Hepatocyte (in vitro differentiated cells): Measurements from ENCODE around the gene DAGLB. TPM values are rescaled to one million over a fixed set of nuclear protein-coding genes. Genes with fewer than 3 reads are reported as not detected.

Experiments used
- DNase-seq: peaks from one replicate; pipeline ENCODE4 v3.0.0-alpha.2; 2016; ENCODE audit warnings: low spot score
- H2AFZ ChIP-seq: fragments of 200-600 bp; sonication (generic); 2 replicates; pipeline ENCODE4 v1.6.0; 2016; ENCODE audit warnings: antibody characterized with exemption, mild to moderate bottlenecking
- H3K27ac ChIP-seq: fragments of 200-600 bp; sonication (generic); 2 replicates; pipeline ENCODE4 v1.5.1; 2016; ENCODE audit warnings: mild to moderate bottlenecking
- H3K27me3 ChIP-seq: fragments of 200-600 bp; sonication (generic); 2 replicates; pipeline ENCODE4 v1.6.1; 2016
- H3K36me3 ChIP-seq: fragments of 200-600 bp; sonication (generic); replicated peaks from 2 replicates; pipeline ENCODE4 v1.5.1; 2016; ENCODE audit warnings: low read depth; ENCODE audit not compliant: insufficient read depth
- H3K4me1 ChIP-seq: fragments of 200-600 bp; sonication (generic); 2 replicates; pipeline ENCODE4 v1.5.1; 2016; ENCODE audit warnings: mild to moderate bottlenecking, moderate library complexity; ENCODE audit not compliant: insufficient read depth
- H3K4me2 ChIP-seq: fragments of 200-600 bp; sonication (generic); 2 replicates; pipeline ENCODE4 v1.6.0; 2016
- H3K4me3 ChIP-seq: fragments of 200-600 bp; sonication (generic); 2 replicates; pipeline ENCODE4 v1.5.1; 2016; ENCODE audit warnings: mild to moderate bottlenecking
- H3K79me2 ChIP-seq: fragments of 200-600 bp; sonication (generic); 2 replicates; pipeline ENCODE4 v1.6.0; 2017; ENCODE audit warnings: mild to moderate bottlenecking
- H3K9me2 ChIP-seq: fragments of 200-600 bp; sonication (generic); replicated peaks from 2 replicates; pipeline ENCODE4 v1.6.0; 2017; ENCODE audit warnings: mild to moderate bottlenecking; ENCODE audit not compliant: insufficient read depth
- H3K9me3 ChIP-seq: fragments of 200-600 bp; sonication (generic); 2 replicates; pipeline ENCODE4 v1.5.1; 2016; ENCODE audit warnings: low read depth, mild to moderate bottlenecking
- H4K20me1 ChIP-seq: fragments of 200-600 bp; sonication (generic); 2 replicates; pipeline ENCODE4 v1.6.0; 2016; ENCODE audit warnings: mild to moderate bottlenecking; ENCODE audit not compliant: insufficient read depth, poor library complexity, severe bottlenecking
- EZH2 ChIP-seq: fragments of 200-600 bp; sonication (generic); IDR thresholded peaks from 2 replicates; pipeline ENCODE4 v1.6.1; 2016; ENCODE audit warnings: antibody characterized with exemption, mild to moderate bottlenecking, borderline replicate concordance
- EZH2phosphoT487 ChIP-seq: fragments of 200-600 bp; sonication (generic); IDR thresholded peaks from one replicate; pipeline ENCODE4 v1.6.1; 2018; ENCODE audit warnings: antibody characterized with exemption, mild to moderate bottlenecking, low read depth, moderate library complexity; ENCODE audit not compliant: unreplicated experiment, severe bottlenecking
- WGBS: methylation state at CpG from one replicate; pipeline ENCODE4 v1.1.6; 2016; ENCODE audit warnings: low lambda C conversion rate; ENCODE audit errors: missing lambda C conversion rate; 5-methylcytosine and 5-hydroxymethylcytosine counted together
- polyA plus RNA-seq: library from polyadenylated mRNA; unstranded; fragments of >200 nt; fragmentation: Nextera tagmentation; extraction: Ambion mirVana; gene quantifications from 2 replicates; pipeline ENCODE4 v1.2.1, GENCODE V29; 2016
- total RNA-seq: library from RNA; depleted of rRNA; stranded (reverse); fragments of >200 nt; gene quantifications from 2 replicates; pipeline ENCODE4 v1.2.3, GENCODE V29; 2014
- TF ChIP-seq, protein P1 (sequence below): fragments of 200-600 bp; sonication (generic); IDR thresholded peaks from 2 replicates; pipeline ENCODE4 v1.5.1; 2016; ENCODE audit warnings: antibody characterized with exemption, mild to moderate bottlenecking; ENCODE audit not compliant: poor library complexity

Gene DAGLB
- total and polyA plus RNA-seq, 2 experiments from 2014 or later, result 17.5 to 22.2 TPM

- no peaks in the 10 kb centered on the region for H3K9me3 ChIP-seq
- no peaks in the 10 kb centered on the region for H3K4me1 ChIP-seq
- no peak overlapping the region for H2AFZ ChIP-seq
- H4K20me1 ChIP-seq, result no peaks in the 10 kb centered on the region
- H3K4me2 ChIP-seq, result no peak overlapping the region
- 97% methylated on average over 14 of the region's 14 CpGs for WGBS
- H3K27ac ChIP-seq, result no peak overlapping the region
- no peak overlapping the region for H3K4me3 ChIP-seq
- H3K27me3 ChIP-seq, result no peaks in the 10 kb centered on the region
- no peaks in the 10 kb centered on the region for H3K36me3 ChIP-seq
- H3K79me2 ChIP-seq, result peaks cover 14% of the 10 kb centered on the region
- TF ChIP-seq EZH2phosphoT487, result no peak
- TF ChIP-seq, protein P1, sequence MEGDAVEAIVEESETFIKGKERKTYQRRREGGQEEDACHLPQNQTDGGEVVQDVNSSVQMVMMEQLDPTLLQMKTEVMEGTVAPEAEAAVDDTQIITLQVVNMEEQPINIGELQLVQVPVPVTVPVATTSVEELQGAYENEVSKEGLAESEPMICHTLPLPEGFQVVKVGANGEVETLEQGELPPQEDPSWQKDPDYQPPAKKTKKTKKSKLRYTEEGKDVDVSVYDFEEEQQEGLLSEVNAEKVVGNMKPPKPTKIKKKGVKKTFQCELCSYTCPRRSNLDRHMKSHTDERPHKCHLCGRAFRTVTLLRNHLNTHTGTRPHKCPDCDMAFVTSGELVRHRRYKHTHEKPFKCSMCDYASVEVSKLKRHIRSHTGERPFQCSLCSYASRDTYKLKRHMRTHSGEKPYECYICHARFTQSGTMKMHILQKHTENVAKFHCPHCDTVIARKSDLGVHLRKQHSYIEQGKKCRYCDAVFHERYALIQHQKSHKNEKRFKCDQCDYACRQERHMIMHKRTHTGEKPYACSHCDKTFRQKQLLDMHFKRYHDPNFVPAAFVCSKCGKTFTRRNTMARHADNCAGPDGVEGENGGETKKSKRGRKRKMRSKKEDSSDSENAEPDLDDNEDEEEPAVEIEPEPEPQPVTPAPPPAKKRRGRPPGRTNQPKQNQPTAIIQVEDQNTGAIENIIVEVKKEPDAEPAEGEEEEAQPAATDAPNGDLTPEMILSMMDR, result no peak
- TF ChIP-seq EZH2, result no peak
- H3K9me2 ChIP-seq, result no peaks in the 10 kb centered on the region
- no peak for DNase-seq
These were observed 38.7 kb downstream of the DAGLB start for GRCh38 chr7:6409091-6409490.

DNA sequence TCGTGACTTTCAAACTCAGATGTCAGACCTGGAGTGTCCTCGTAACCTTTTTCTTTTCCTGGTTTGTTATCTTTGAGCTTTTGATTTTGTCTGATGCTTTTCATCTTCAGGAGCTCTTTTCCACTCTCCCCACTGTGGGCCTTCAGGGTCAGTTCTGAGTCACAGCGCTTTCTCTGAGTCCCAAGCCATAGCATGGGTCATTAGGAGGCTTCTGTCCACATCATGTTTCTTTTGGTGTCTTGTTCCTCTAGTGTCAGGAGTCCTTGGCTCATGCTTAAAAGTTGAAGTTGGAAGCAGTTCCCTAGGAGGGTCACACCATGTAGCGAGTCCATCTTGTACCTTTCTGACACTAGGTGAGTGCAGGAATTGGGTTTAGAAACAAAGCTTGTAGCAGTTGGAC lies 40.3 kb downstream of the DAGLB start:
- TF ChIP-seq, protein P1, result no peak
- TF ChIP-seq EZH2, result no peak
- no peak for TF ChIP-seq EZH2phosphoT487
- Histone ChIP-seq H3K4me3 (no peak overlapping the region), H3K4me2 (no peak overlapping the region), H2AFZ (no peak overlapping the region), H4K20me1 (no peaks in the 10 kb centered on the region), H3K36me3 (no peaks in the 10 kb centered on the region), H3K27ac (no peak overlapping the region), H3K27me3 (no peaks in the 10 kb centered on the region), H3K4me1 (no peaks in the 10 kb centered on the region), H3K79me2 (peaks cover 27% of the 10 kb centered on the region), H3K9me3 (no peaks in the 10 kb centered on the region), H3K9me2 (no peaks in the 10 kb centered on the region)
- WGBS, result 97% methylated on average over 4 of the region's 4 CpGs
- DNase-seq, result no peak

DNA sequence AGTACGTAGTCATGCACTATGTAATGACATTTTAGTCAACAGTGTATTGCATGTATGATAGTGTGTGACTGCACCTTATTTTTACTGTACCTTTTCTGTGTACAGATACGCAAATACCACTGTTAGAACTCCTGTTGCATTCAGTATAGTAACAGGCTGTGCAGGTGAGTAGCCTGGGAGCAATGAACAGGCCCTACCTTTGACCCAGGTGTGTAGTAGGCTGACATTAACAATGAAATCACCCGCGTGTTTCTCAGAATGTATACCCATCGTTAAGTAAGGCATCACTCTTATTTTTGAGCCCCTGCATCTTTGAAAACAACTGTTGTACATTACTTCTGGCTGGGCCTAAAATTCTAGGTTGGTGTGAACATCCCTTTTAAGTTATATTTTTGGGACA lies 41.6 kb downstream of the DAGLB start:
- Histone ChIP-seq H3K27me3 (no peaks in the 10 kb centered on the region), H4K20me1 (peaks cover 5% of the 10 kb centered on the region), H3K4me1 (no peaks in the 10 kb centered on the region), H3K9me2 (no peaks in the 10 kb centered on the region), H3K36me3 (no peaks in the 10 kb centered on the region), H3K9me3 (no peaks in the 10 kb centered on the region), H3K79me2 (peaks cover 39% of the 10 kb centered on the region), H3K4me2 (no peak overlapping the region), H3K4me3 (no peak overlapping the region), H3K27ac (no peak overlapping the region), H2AFZ (no peak overlapping the region)
- TF ChIP-seq, protein P1, result no peak
- TF ChIP-seq EZH2 (no peak), EZH2phosphoT487 (no peak)
- no peak for DNase-seq
- 95% methylated on average over 5 of the region's 5 CpGs for WGBS

DNA sequence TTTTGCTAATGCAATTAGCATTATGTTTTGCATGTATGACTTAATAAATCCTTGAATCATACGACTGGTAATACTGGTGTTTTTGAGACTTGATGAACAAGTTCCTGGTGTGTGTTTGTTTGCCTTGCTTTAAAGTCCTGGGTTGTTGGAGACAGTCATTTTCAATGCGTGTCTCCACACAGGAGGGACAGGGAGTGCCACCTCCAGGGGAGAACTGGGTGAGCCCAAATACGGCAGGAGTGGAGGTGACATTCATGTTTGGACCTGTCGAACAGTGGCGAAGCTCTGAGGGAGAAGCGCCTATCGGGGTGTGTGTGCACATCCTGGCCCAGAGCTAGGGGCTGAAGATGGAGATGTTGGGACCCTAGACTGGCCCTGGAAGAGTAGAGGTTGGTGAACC lies 43.8 kb downstream of the DAGLB start:
- no peak for TF ChIP-seq EZH2
- no peak for TF ChIP-seq EZH2phosphoT487
- TF ChIP-seq, protein P1, result no peak
- Histone ChIP-seq H3K4me1 (peaks cover 15% of the 10 kb centered on the region), H3K9me2 (no peaks in the 10 kb centered on the region), H3K4me2 (no peak overlapping the region), H3K27me3 (no peaks in the 10 kb centered on the region), H2AFZ (no peak overlapping the region), H3K36me3 (no peaks in the 10 kb centered on the region), H3K27ac (no peak overlapping the region), H3K9me3 (no peaks in the 10 kb centered on the region), H3K79me2 (peaks cover 61% of the 10 kb centered on the region), H3K4me3 (no peak overlapping the region), H4K20me1 (peaks cover 27% of the 10 kb centered on the region)
- 95% methylated on average over 7 of the region's 7 CpGs for WGBS
- no peak for DNase-seq
